NCI-H526 treated with DMSO at 0.1 percent for 48 hours (cell line): ENCODE data around the gene GIMAP8.
"Not testable (repeated sequence)": the region's sequence is repeated elsewhere in the genome, so short reads cannot be mapped to it uniquely, and the experiment has no call there.

ENCODE experiments used
- DNase-seq: peaks from one replicate; lab custom pipeline; 2025; lab: John Stamatoyannopoulos, UW

GIMAP8 gene

GRCh38 chr7:150514748-150515222, 64.4 kb downstream of the GIMAP8 start, which contains the start of gene GIMAP7:
GIMAP7 (plus strand) TSS chr7:150514872; CDS start chr7:150519975, 5,103 bp downstream.
- DNase-seq, result no peak

DNA sequence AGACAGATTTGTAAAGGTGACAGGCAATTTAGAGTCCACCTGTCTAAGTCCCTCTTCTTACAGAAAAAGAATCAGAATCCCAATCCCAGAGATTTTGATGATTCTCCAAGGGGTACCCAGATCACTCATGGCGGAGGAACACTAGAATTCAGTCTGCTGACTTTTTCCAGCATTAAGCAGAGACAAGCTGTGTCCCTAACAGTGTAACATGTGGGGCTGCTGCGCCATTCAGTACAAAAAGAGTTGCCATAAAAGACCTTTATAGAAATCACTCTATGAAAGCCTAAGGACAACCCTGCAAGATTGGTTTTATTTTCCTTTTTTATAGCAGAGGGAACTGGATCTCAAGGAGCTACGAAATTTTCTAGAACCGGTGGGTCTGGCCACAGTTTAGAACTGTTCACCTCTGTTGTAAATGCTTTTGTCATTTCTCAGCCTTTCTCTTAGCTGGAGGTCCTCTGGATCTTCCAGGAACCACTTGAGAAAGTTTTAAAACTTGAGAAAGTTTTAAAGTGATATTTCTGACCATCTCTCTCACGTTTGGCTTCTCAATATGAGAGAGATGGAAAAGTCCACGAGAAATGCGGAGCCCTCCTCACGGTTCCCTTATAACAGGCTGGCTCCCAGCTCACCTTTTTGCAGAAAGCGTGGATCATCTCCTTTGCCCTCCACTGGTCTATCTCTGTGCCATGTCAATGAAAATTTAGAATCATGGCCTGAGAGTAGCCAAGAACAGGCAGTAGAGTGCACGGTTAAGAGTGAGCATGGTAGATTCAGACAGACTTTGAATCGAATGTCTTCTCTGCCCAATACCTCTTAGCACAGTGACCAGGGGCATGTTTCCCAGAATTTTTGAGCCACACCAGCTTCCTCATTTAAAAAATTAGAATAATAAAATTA, 65.1 kb downstream of the GIMAP8 start:
- DNase-seq, result no peak

- no peak for DNase-seq
Measured at GRCh38 chr7:150516956-150517745, 66.7 kb downstream of the GIMAP8 start.

DNA sequence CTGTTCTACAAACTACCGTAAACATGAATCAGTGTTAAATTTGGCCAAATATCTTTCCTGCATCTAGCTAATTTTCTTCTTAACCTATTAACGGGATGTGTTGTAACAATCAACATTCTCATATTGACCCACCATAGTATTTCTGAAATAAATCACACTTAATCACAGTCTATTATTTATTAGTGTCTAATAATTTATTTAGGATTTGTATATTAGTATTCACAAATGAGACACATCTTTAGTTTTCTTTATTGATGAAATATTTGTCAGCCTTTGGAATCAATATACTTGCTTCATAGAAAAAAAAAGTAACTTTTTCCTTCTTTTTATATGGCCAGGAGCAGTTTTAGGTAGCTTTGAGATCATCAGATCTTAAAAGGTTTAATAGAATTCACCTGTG, 68.9 kb downstream of the GIMAP8 start:
- no peak for DNase-seq

DNA sequence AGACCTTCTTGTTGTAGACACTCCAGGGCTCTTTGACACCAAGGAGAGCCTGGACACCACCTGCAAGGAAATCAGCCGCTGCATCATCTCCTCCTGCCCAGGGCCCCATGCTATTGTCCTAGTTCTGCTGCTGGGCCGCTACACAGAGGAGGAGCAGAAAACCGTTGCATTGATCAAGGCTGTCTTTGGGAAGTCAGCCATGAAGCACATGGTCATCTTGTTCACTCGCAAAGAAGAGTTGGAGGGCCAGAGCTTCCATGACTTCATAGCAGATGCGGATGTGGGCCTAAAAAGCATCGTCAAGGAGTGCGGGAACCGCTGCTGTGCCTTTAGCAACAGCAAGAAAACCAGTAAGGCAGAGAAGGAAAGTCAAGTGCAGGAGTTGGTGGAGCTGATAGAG, 69.7 kb downstream of the GIMAP8 start:
- no peak for DNase-seq

GRCh38 chr7:150522931-150523330, 72.5 kb downstream of the GIMAP8 start:
- not testable (repeated sequence) for DNase-seq

- no peak for DNase-seq
Measured at GRCh38 chr7:150524018-150524417, 73.6 kb downstream of the GIMAP8 start.
